GM21526 (cell line): ENCODE measurements around the gene PGM2L1.
"Not testable (repeated sequence)": the region's sequence is repeated elsewhere in the genome, so short reads cannot be mapped to it uniquely, and the experiment has no call there.

Source experiments
- ATAC-seq: cut with Tn5 transposase; IDR thresholded peaks from one replicate; pipeline ENCODE4 v1.9.1; 2021; ENCODE audit warnings: moderate library complexity; ENCODE audit not compliant: unreplicated experiment, low FRiP score

The PGM2L1 gene

GRCh38 chr11:74403607-74404321 is 5.5 kb upstream of the PGM2L1 start:
- ATAC-seq = no peak

- no peak for ATAC-seq
These were observed 2.4 kb upstream of the PGM2L1 start for GRCh38 chr11:74400606-74401005.

GRCh38 chr11:74397501-74398243 is 561 bp downstream of the PGM2L1 start:
- ATAC-seq = no peak

GRCh38 chr11:74392256-74392655 is 6.0 kb downstream of the PGM2L1 start:
- no peak for ATAC-seq

- ATAC-seq = no peak
These were observed 7.0 kb downstream of the PGM2L1 start for GRCh38 chr11:74391193-74391592.

GRCh38 chr11:74390697-74391096 is 7.5 kb downstream of the PGM2L1 start:
- no peak for ATAC-seq

GRCh38 chr11:74388678-74389327 is 9.4 kb downstream of the PGM2L1 start:
- ATAC-seq = no peak

GRCh38 chr11:74384641-74385040 is 13.6 kb downstream of the PGM2L1 start:
- ATAC-seq = no peak

GRCh38 chr11:74380746-74381439 is 17.3 kb downstream of the PGM2L1 start:
- ATAC-seq = no peak

GRCh38 chr11:74377689-74378088 is 20.5 kb downstream of the PGM2L1 start:
- no peak for ATAC-seq

GRCh38 chr11:74373382-74373781 is 24.9 kb downstream of the PGM2L1 start:
- ATAC-seq = no peak

GRCh38 chr11:74371269-74372052 is 26.8 kb downstream of the PGM2L1 start:
- no peak for ATAC-seq

- ATAC-seq = no peak
These were observed 28.1 kb downstream of the PGM2L1 start for GRCh38 chr11:74370123-74370522.

GRCh38 chr11:74367881-74368280 is 30.4 kb downstream of the PGM2L1 start:
- ATAC-seq = no peak

- ATAC-seq = no peak
These were observed 31.7 kb downstream of the PGM2L1 start for GRCh38 chr11:74366576-74366975.

- not testable (repeated sequence) for ATAC-seq
These were observed 32.4 kb downstream of the PGM2L1 start for GRCh38 chr11:74365805-74366204.

GRCh38 chr11:74357449-74357848 is 40.8 kb downstream of the PGM2L1 start:
- no peak for ATAC-seq

- ATAC-seq = no peak
These were observed 42.6 kb downstream of the PGM2L1 start for GRCh38 chr11:74355626-74356025.

GRCh38 chr11:74354036-74354435 is 44.2 kb downstream of the PGM2L1 start:
- no peak for ATAC-seq

GRCh38 chr11:74347381-74347780 is 50.9 kb downstream of the PGM2L1 start:
- ATAC-seq = no peak
